BLaER1 treated with 17β-estradiol and CSF1 and Interleukin-3, amounts not matched to agents 10 nM and 100 nM (cell line): ENCODE results near the gene EPHA7.

Experiments used
- H3K27ac ChIP-seq, 11 experiments: shearing (Covaris generic); formaldehyde crosslinking; 2 replicates each; pipeline ENCODE4 v1.8.1; 2022
- H3K27me3 ChIP-seq, 11 experiments: shearing (Covaris generic); formaldehyde crosslinking; 2 replicates each; pipeline ENCODE4 v1.8.1; 2022
- H3K36me3 ChIP-seq, 11 experiments: shearing (Covaris generic); formaldehyde crosslinking; 2 replicates each; pipeline ENCODE4 v1.8.1; 2022
- H3K4me1 ChIP-seq, 10 experiments: shearing (Covaris generic); formaldehyde crosslinking; 2 replicates each; pipeline ENCODE4 v1.8.1; 2022
- H3K4me2 ChIP-seq, 11 experiments: shearing (Covaris generic); formaldehyde crosslinking; 2 replicates each; pipeline ENCODE4 v1.8.1; 2022
- H3K4me3 ChIP-seq, 10 experiments: shearing (Covaris generic); formaldehyde crosslinking; 2 replicates each; pipeline ENCODE4 v1.8.1; 2022
- H3K9ac ChIP-seq, 11 experiments: shearing (Covaris generic); formaldehyde crosslinking; 2 replicates each; pipeline ENCODE4 v1.8.1; 2022
- H3K9me3 ChIP-seq, 11 experiments: shearing (Covaris generic); formaldehyde crosslinking; replicated peaks in 1 of 11; 2 replicates each; pipeline ENCODE4 v1.8.1; 2022
- H4K20me1 ChIP-seq, 11 experiments: shearing (Covaris generic); formaldehyde crosslinking; 2 replicates each; pipeline ENCODE4 v1.8.1; 2022
- Cebpa-rat ChIP-seq, 11 experiments: shearing (Covaris generic); IDR thresholded peaks; 2 replicates each; pipeline ENCODE4 v1.8.1; 2022

Gene EPHA7

GRCh38 chr6:93343476-93343875 is 75.9 kb downstream of the EPHA7 start:
- no peaks in the 10 kb centered on the region for H4K20me1 ChIP-seq
- H3K36me3 ChIP-seq = no peaks in the 10 kb centered on the region
- H3K4me3 ChIP-seq = no peak overlapping the region
- no peak overlapping the region for H3K27ac ChIP-seq
- no peak overlapping the region for H3K9ac ChIP-seq
- TF ChIP-seq Cebpa-rat (IDR thresholded peaks at IDR 0.05) = no peak
- no peaks in the 10 kb centered on the region for H3K27me3 ChIP-seq
- H3K4me1 ChIP-seq = no peaks in the 10 kb centered on the region
- no peak overlapping the region for H3K4me2 ChIP-seq
- H3K9me3 ChIP-seq = no peaks in the 10 kb centered on the region

- Histone ChIP-seq H3K4me2 (no peak overlapping the region), H3K36me3 (no peaks in the 10 kb centered on the region), H3K4me3 (no peak overlapping the region), H3K9ac (no peak overlapping the region), H3K27ac (no peak overlapping the region), H3K27me3 (no peaks in the 10 kb centered on the region), H3K9me3 (no peaks in the 10 kb centered on the region), H4K20me1 (no peaks in the 10 kb centered on the region), H3K4me1 (peaks cover 0 to 5% (median under 1%) of the 10 kb centered on the region in 10 experiments; a peak in 4 of 20 replicates)
- no peak for TF ChIP-seq Cebpa-rat (IDR thresholded peaks at IDR 0.05)
These were observed 77.3 kb downstream of the EPHA7 start for GRCh38 chr6:93341900-93342613.

DNA sequence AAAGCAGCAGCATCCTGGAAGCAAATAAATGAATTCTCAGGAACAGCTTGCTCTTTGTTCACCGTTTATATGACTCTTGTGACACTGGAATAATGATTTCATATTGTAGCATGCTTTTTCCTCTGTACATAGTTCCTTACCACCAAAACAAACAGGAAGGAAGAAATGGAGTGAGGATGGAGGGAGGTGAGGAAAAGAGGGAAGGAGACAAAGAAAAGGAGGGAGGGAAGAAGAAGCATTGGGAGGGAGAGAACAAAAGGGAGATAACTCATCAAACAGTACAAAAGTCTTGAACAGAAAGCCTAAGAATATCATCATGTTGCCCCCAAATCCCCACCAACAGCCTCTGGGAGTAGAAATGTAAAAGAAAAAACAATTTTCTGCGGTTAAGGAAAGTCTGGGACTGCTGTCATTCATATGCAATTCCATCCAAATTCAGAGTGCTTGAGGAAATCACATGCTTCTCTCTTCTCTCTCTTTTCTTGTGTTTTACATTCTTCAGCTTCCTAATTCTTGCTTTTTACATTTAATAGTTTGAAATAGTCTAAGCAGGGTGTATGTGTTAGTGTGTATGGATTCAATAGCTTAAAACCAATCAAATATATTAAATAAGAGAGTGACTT is 81.5 kb downstream of the EPHA7 start:
- Histone ChIP-seq H3K9ac (no peak overlapping the region), H3K27ac (no peak overlapping the region), H3K36me3 (no peaks in the 10 kb centered on the region)

GRCh38 chr6:93337014-93337413 is 82.3 kb downstream of the EPHA7 start:
- H3K4me2 ChIP-seq = peak overlapping the region in 3 of 11 experiments; percentile 14 to 48 (median 33); a peak in 8 of 22 replicates

More for the DNA sequence above, 81.5 kb downstream of the EPHA7 start:
- H3K4me1 ChIP-seq = peaks cover 0 to 8% (median 2%) of the 10 kb centered on the region in 10 experiments; a peak in 4 of 20 replicates
- H4K20me1 ChIP-seq = no peaks in the 10 kb centered on the region
- no peak overlapping the region for H3K4me3 ChIP-seq
- TF ChIP-seq Cebpa-rat (IDR thresholded peaks at IDR 0.05) = no peak
- no peaks in the 10 kb centered on the region for H3K27me3 ChIP-seq
- H3K4me2 ChIP-seq = no peak overlapping the region
- no peaks in the 10 kb centered on the region for H3K9me3 ChIP-seq

GRCh38 chr6:93329301-93330000 is 89.9 kb downstream of the EPHA7 start:
- H3K36me3 ChIP-seq = no peaks in the 10 kb centered on the region
- no peaks in the 10 kb centered on the region for H4K20me1 ChIP-seq
- no peak overlapping the region for H3K9ac ChIP-seq
- no peak overlapping the region for H3K4me2 ChIP-seq
- no peak overlapping the region for H3K4me3 ChIP-seq
- no peaks in the 10 kb centered on the region for H3K4me1 ChIP-seq
- H3K27me3 ChIP-seq = no peaks in the 10 kb centered on the region
- H3K9me3 ChIP-seq = no peaks in the 10 kb centered on the region
- no peak overlapping the region for H3K27ac ChIP-seq
- no peak for TF ChIP-seq Cebpa-rat (IDR thresholded peaks at IDR 0.05)

More at GRCh38 chr6:93337014-93337413, 82.3 kb downstream of the EPHA7 start:
- Histone ChIP-seq H4K20me1 (no peaks in the 10 kb centered on the region), H3K4me3 (no peak overlapping the region), H3K9me3 (no peaks in the 10 kb centered on the region), H3K27me3 (no peaks in the 10 kb centered on the region), H3K9ac (no peak overlapping the region), H3K36me3 (no peaks in the 10 kb centered on the region), H3K4me1 (peaks cover 0 to 8% (median 2%) of the 10 kb centered on the region in 10 experiments; a peak in 4 of 20 replicates), H3K27ac (no peak overlapping the region; a peak in 1 of 22 replicates)
- TF ChIP-seq Cebpa-rat (IDR thresholded peaks at IDR 0.05) = no peak

DNA sequence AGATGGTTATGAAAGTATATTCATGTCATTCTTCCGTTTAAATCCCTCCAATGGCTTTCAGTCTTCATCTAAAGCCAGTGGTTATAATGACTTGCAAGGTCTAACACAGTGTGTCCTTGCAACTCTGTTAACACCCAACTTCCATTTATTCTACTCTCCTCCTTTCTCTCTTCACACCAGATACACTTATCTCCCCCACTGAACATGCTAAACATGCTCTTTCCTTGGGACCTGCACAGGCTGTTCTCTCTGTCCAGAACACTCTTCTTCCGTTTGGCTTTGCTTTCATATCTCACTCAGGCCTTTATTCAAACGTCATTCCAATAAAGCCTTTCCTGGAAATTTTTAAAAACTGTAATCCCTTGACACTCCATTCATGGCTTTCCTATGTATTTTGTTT is 91.5 kb downstream of the EPHA7 start:
- no peak overlapping the region for H3K9ac ChIP-seq
- no peaks in the 10 kb centered on the region for H3K27me3 ChIP-seq
- H3K4me3 ChIP-seq = no peak overlapping the region
- no peaks in the 10 kb centered on the region for H3K9me3 ChIP-seq
- no peak overlapping the region for H3K27ac ChIP-seq
- no peaks in the 10 kb centered on the region for H3K4me1 ChIP-seq
- no peaks in the 10 kb centered on the region for H3K36me3 ChIP-seq
- H3K4me2 ChIP-seq = no peak overlapping the region
- TF ChIP-seq Cebpa-rat (IDR thresholded peaks at IDR 0.05) = no peak
- no peaks in the 10 kb centered on the region for H4K20me1 ChIP-seq

- Histone ChIP-seq H4K20me1 (no peaks in the 10 kb centered on the region), H3K9ac (no peak overlapping the region), H3K4me1 (no peaks in the 10 kb centered on the region), H3K4me3 (no peak overlapping the region), H3K4me2 (no peak overlapping the region), H3K27me3 (no peaks in the 10 kb centered on the region), H3K36me3 (no peaks in the 10 kb centered on the region), H3K9me3 (no peaks in the 10 kb centered on the region), H3K27ac (no peak overlapping the region)
- no peak for TF ChIP-seq Cebpa-rat (IDR thresholded peaks at IDR 0.05)
These were observed 93.6 kb downstream of the EPHA7 start for GRCh38 chr6:93325761-93326160.

GRCh38 chr6:93323630-93324029 is 95.7 kb downstream of the EPHA7 start:
- no peaks in the 10 kb centered on the region for H3K4me1 ChIP-seq

GRCh38 chr6:93322651-93323050 is 96.7 kb downstream of the EPHA7 start:
- H3K4me1 ChIP-seq = no peaks in the 10 kb centered on the region
- H3K9me3 ChIP-seq = no peaks in the 10 kb centered on the region
- H3K4me2 ChIP-seq = no peak overlapping the region
- H4K20me1 ChIP-seq = no peaks in the 10 kb centered on the region
- no peak for TF ChIP-seq Cebpa-rat (IDR thresholded peaks at IDR 0.05)
- no peak overlapping the region for H3K27ac ChIP-seq
- H3K36me3 ChIP-seq = no peaks in the 10 kb centered on the region
- H3K9ac ChIP-seq = no peak overlapping the region
- H3K27me3 ChIP-seq = no peaks in the 10 kb centered on the region
- H3K4me3 ChIP-seq = no peak overlapping the region

More at GRCh38 chr6:93323630-93324029, 95.7 kb downstream of the EPHA7 start:
- Histone ChIP-seq H3K27ac (no peak overlapping the region), H3K4me3 (no peak overlapping the region), H4K20me1 (no peaks in the 10 kb centered on the region), H3K4me2 (no peak overlapping the region), H3K9me3 (no peaks in the 10 kb centered on the region), H3K36me3 (no peaks in the 10 kb centered on the region), H3K27me3 (no peaks in the 10 kb centered on the region), H3K9ac (no peak overlapping the region)
- no peak for TF ChIP-seq Cebpa-rat (IDR thresholded peaks at IDR 0.05)
